HEK293 (cell line): ENCODE results near the gene CFAP46.

Source experiments
- CTCF ChIA-PET: fragments of 350-600 bp; formaldehyde crosslinking; extraction: SDS; loops from one replicate; lab custom pipeline; 2021; ENCODE audit warnings: antibody characterized with exemption; lab: Yijun Ruan, JAX
- POLR2A ChIA-PET: fragments of 300-600 bp; formaldehyde crosslinking; extraction: SDS; loops from one replicate; lab custom pipeline; 2020; ENCODE audit warnings: antibody characterized with exemption, inconsistent platforms; lab: Yijun Ruan, JAX
- H3K27ac ChIP-seq: fragments of 200-500 bp; sonication (Bioruptor generic); 2 replicates; pipeline ENCODE4 v1.5.1; 2014; ENCODE audit warnings: low read depth, low read length, control low read depth, inconsistent platforms; ENCODE audit errors: extremely low read depth
- H3K36me3 ChIP-seq, 2 experiments: fragments of 200-500 bp in 1 of 2; sonication (Bioruptor generic) in 1 of 2; 1 replicate in 1 of 2; 2 replicates in 1 of 2; pipeline ENCODE4 v1.5.1; 2014 to 2017; ENCODE audit warnings: inconsistent platforms in 2 of 2, low read length in 2 of 2; ENCODE audit not compliant: control insufficient read depth in 2 of 2, insufficient read depth in 1 of 2
- H3K4me1 ChIP-seq: fragments of 200-500 bp; sonication (Bioruptor generic); 2 replicates; pipeline ENCODE4 v1.5.1; 2014; ENCODE audit warnings: mild to moderate bottlenecking, low read length, inconsistent platforms; ENCODE audit not compliant: control insufficient read depth, insufficient read depth
- H3K4me3 ChIP-seq: 2 replicates; pipeline ENCODE4 v1.5.1; 2011; ENCODE audit warnings: low read depth, mild to moderate bottlenecking, control low read depth, low read length, moderate library complexity
- H3K9me3 ChIP-seq: fragments of 200-500 bp; sonication (Bioruptor generic); 2 replicates; pipeline ENCODE4 v1.5.1; 2014; ENCODE audit warnings: low read depth, low read length, inconsistent platforms; ENCODE audit not compliant: control insufficient read depth, insufficient read depth
- HOXC10 ChIP-seq: sonication (generic); formaldehyde crosslinking; IDR thresholded peaks from 2 replicates; pipeline ENCODE4 v1.8.1; 2023; ENCODE audit warnings: mild to moderate bottlenecking, missing genetic modification reagents
- KLF8 ChIP-seq: fragments of 450-650 bp; formaldehyde crosslinking; IDR thresholded peaks from 2 replicates; pipeline ENCODE4 v1.5.1; 2016; ENCODE audit warnings: missing biosample characterization, missing genetic modification characterization
- KLF9 ChIP-seq: fragments of 450-650 bp; formaldehyde crosslinking; IDR thresholded peaks from 2 replicates; pipeline ENCODE4 v1.5.1; 2016; ENCODE audit warnings: missing biosample characterization, missing genetic modification characterization, low read depth
- MZF1 ChIP-seq: fragments of 450-650 bp; formaldehyde crosslinking; IDR thresholded peaks from 2 replicates; pipeline ENCODE4 v1.5.1; 2017; ENCODE audit warnings: missing biosample characterization, missing genetic modification characterization, borderline replicate concordance
- SCRT2 ChIP-seq: fragments of 450-650 bp; formaldehyde crosslinking; IDR thresholded peaks from 2 replicates; pipeline ENCODE4 v1.5.1; 2016; ENCODE audit warnings: missing biosample characterization, missing genetic modification characterization
- ZBTB17 ChIP-seq: fragments of 450-650 bp; formaldehyde crosslinking; IDR thresholded peaks from 2 replicates; pipeline ENCODE4 v1.5.1; 2016; ENCODE audit warnings: missing biosample characterization, missing genetic modification characterization
- ZNF155 ChIP-seq: fragments of 450-650 bp; formaldehyde crosslinking; IDR thresholded peaks from 2 replicates; pipeline ENCODE4 v1.5.1; 2016; ENCODE audit warnings: missing biosample characterization, missing genetic modification characterization
- ZNF174 ChIP-seq: fragments of 450-650 bp; formaldehyde crosslinking; IDR thresholded peaks from 2 replicates; pipeline ENCODE4 v1.5.0; 2017; ENCODE audit warnings: missing biosample characterization, mild to moderate bottlenecking, missing genetic modification characterization
- ZNF24 ChIP-seq: fragments of 450-650 bp; formaldehyde crosslinking; IDR thresholded peaks from 2 replicates; pipeline ENCODE4 v1.5.1; 2016; ENCODE audit warnings: missing biosample characterization, missing genetic modification characterization
- ZNF366 ChIP-seq: fragments of 450-650 bp; formaldehyde crosslinking; conservative IDR thresholded peaks from 2 replicates; pipeline ENCODE4 v1.5.1; 2016; ENCODE audit warnings: missing biosample characterization, missing genetic modification characterization
- ZNF416 ChIP-seq: fragments of 450-650 bp; formaldehyde crosslinking; IDR thresholded peaks from 2 replicates; pipeline ENCODE4 v1.5.1; 2016; ENCODE audit warnings: missing biosample characterization, missing genetic modification characterization
- ZNF426 ChIP-seq: fragments of 450-650 bp; formaldehyde crosslinking; IDR thresholded peaks from 2 replicates; pipeline ENCODE4 v1.5.1; 2017; ENCODE audit warnings: missing biosample characterization, missing genetic modification characterization, mild to moderate bottlenecking, inconsistent platforms, moderate library complexity
- ZNF677 ChIP-seq: fragments of 450-650 bp; IDR thresholded peaks from 2 replicates; pipeline ENCODE4 v1.5.0; 2018; ENCODE audit warnings: missing biosample characterization, mild to moderate bottlenecking, missing genetic modification characterization, moderate library complexity
- ZNF707 ChIP-seq: fragments of 450-650 bp; formaldehyde crosslinking; IDR thresholded peaks from 2 replicates; pipeline ENCODE4 v1.5.1; 2016; ENCODE audit warnings: missing biosample characterization, missing genetic modification characterization
- TF ChIP-seq, protein P1 (sequence below): fragments of 450-650 bp; formaldehyde crosslinking; IDR thresholded peaks from 2 replicates; pipeline ENCODE4 v1.5.1; 2016; ENCODE audit warnings: missing biosample characterization, missing genetic modification characterization
- TF ChIP-seq, protein P2 (sequence below): fragments of 450-650 bp; formaldehyde crosslinking; IDR thresholded peaks from 2 replicates; pipeline ENCODE4 v1.5.1; 2017; ENCODE audit warnings: missing biosample characterization, missing genetic modification characterization
- TF ChIP-seq, protein P3 (sequence below): fragments of 450-650 bp; formaldehyde crosslinking; IDR thresholded peaks from 2 replicates; pipeline ENCODE4 v1.5.1; 2016; ENCODE audit warnings: missing biosample characterization, missing genetic modification characterization, borderline replicate concordance
- TF ChIP-seq, protein P4 (sequence below): fragments of 450-650 bp; formaldehyde crosslinking; IDR thresholded peaks from 2 replicates; pipeline ENCODE4 v1.5.1; 2016; ENCODE audit warnings: missing biosample characterization, missing genetic modification characterization

The CFAP46 gene

DNA sequence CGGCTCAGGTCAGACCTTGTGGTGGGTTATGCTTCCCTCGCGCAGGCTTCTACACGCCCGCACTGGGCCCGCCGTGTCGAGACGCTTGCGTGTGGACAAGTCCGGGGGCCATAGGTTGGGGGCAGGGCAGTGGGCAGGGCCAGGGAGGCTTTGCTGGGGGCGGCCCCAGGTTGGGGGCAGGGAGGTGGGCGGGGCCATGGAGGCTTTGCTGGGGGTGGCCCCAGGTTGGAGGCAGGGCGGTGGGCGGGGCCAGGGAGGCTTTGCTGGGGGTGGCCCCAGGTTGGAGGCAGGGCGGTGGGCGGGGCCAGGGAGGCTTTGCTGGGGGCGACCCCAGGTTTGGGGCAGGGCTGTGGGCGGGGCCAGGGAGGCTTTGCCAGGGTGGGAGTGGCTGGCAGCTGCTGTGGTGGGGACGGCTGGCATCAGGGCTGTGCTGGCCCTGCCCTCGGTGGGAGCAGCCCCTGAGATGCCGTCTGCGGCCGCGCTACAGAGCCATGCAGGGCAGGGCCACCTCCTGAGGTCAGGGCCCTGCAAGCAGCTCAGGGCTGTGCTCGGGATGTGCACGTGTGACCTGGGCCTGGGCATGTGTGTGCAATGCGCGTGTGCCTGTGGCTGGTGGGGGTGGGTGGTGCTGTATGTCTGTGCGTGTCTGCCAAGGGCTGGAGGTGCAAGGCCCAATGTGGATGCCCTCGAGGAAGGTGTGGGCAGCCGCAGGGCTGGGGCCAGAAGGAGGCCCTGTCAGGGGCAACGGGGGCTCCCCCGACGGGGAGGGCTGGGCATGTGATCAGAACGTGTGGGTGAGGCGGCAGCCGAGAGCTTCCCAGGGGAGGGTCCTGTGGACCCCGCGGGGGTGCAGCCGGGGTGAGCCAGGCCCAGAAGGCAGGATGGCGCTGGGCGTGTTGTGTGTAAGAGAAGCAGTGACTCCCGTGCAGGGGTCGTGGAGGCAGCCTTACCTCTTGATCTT lies 84.0 kb downstream of the CFAP46 start:
- H3K4me3 ChIP-seq = no peak overlapping the region
- POLR2A ChIA-PET = no interaction called here
- H3K27ac ChIP-seq = no peak overlapping the region
- no peaks in the 10 kb centered on the region for H3K4me1 ChIP-seq
- TF ChIP-seq MZF1 (tag by site-specific recombination) (no peak), ZNF24 (tag by site-specific recombination) (no peak), ZNF174 (no peak), KLF9 (no peak), ZNF677 (tag by site-specific recombination) (no peak), ZNF155 (no peak), ZNF366 (tag by site-specific recombination) (no peak), ZNF426 (tag by site-specific recombination) (no peak), ZNF416 (tag by site-specific recombination) (no peak), SCRT2 (no peak), HOXC10 (CRISPR knock-in tag) (no peak)
- TF ChIP-seq, protein P1, sequence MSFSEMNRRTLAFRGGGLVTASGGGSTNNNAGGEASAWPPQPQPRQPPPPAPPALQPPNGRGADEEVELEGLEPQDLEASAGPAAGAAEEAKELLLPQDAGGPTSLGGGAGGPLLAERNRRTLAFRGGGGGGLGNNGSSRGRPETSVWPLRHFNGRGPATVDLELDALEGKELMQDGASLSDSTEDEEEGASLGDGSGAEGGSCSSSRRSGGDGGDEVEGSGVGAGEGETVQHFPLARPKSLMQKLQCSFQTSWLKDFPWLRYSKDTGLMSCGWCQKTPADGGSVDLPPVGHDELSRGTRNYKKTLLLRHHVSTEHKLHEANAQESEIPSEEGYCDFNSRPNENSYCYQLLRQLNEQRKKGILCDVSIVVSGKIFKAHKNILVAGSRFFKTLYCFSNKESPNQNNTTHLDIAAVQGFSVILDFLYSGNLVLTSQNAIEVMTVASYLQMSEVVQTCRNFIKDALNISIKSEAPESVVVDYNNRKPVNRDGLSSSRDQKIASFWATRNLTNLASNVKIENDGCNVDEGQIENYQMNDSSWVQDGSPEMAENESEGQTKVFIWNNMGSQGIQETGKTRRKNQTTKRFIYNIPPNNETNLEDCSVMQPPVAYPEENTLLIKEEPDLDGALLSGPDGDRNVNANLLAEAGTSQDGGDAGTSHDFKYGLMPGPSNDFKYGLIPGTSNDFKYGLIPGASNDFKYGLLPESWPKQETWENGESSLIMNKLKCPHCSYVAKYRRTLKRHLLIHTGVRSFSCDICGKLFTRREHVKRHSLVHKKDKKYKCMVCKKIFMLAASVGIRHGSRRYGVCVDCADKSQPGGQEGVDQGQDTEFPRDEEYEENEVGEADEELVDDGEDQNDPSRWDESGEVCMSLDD (tag by site-specific recombination) = no peak
- TF ChIP-seq, protein P2, sequence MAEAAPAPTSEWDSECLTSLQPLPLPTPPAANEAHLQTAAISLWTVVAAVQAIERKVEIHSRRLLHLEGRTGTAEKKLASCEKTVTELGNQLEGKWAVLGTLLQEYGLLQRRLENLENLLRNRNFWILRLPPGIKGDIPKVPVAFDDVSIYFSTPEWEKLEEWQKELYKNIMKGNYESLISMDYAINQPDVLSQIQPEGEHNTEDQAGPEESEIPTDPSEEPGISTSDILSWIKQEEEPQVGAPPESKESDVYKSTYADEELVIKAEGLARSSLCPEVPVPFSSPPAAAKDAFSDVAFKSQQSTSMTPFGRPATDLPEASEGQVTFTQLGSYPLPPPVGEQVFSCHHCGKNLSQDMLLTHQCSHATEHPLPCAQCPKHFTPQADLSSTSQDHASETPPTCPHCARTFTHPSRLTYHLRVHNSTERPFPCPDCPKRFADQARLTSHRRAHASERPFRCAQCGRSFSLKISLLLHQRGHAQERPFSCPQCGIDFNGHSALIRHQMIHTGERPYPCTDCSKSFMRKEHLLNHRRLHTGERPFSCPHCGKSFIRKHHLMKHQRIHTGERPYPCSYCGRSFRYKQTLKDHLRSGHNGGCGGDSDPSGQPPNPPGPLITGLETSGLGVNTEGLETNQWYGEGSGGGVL (tag by site-specific recombination) = no peak
- H3K9me3 ChIP-seq = no peaks in the 10 kb centered on the region
- CTCF ChIA-PET = no interaction called here
- no peaks in the 10 kb centered on the region for H3K36me3 ChIP-seq

DNA sequence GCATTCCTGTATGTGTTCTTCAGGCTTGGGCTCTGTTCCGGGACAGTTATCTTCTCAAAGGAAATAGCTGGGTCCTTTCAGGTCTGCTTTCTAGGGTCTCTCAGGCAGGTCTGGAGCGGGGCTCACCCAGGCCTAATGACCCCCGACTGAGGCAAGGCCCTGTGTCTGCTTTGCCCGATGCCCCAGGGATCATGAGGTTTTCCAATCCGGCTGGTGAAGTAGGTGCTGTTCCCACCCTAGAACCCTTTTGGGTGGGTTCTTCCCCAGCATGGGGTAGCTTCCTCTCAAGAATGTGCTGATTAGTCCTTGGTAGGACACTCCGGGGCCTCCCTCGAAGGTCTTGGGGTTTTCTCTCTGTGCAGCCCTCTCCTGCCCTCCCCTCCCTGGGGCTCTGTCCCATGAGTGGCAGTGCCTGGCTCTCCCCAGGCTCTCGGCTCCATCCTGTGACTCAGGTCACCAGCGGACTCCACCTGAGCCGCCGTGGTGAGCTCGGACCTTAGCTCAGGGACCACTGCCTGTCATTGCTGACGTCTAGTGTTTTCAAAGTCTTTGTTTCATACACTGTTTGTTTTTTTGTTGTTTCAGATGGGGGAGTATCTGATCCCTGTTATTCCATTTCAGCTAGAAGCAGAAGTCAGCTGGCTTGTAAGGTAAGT lies 85.4 kb downstream of the CFAP46 start:
- no peaks in the 10 kb centered on the region for H3K9me3 ChIP-seq
- POLR2A ChIA-PET = no interaction called here
- H3K27ac ChIP-seq = no peak overlapping the region
- CTCF ChIA-PET = no interaction called here
- no peaks in the 10 kb centered on the region for H3K4me1 ChIP-seq
- H3K36me3 ChIP-seq = no peaks in the 10 kb centered on the region
- no peak overlapping the region for H3K4me3 ChIP-seq
- no peak for TF ChIP-seq ZBTB17 (tag by site-specific recombination)
- TF ChIP-seq KLF8 (tag by site-specific recombination) = no peak
- no peak for TF ChIP-seq ZNF707 (tag by site-specific recombination)
- TF ChIP-seq, protein P3, sequence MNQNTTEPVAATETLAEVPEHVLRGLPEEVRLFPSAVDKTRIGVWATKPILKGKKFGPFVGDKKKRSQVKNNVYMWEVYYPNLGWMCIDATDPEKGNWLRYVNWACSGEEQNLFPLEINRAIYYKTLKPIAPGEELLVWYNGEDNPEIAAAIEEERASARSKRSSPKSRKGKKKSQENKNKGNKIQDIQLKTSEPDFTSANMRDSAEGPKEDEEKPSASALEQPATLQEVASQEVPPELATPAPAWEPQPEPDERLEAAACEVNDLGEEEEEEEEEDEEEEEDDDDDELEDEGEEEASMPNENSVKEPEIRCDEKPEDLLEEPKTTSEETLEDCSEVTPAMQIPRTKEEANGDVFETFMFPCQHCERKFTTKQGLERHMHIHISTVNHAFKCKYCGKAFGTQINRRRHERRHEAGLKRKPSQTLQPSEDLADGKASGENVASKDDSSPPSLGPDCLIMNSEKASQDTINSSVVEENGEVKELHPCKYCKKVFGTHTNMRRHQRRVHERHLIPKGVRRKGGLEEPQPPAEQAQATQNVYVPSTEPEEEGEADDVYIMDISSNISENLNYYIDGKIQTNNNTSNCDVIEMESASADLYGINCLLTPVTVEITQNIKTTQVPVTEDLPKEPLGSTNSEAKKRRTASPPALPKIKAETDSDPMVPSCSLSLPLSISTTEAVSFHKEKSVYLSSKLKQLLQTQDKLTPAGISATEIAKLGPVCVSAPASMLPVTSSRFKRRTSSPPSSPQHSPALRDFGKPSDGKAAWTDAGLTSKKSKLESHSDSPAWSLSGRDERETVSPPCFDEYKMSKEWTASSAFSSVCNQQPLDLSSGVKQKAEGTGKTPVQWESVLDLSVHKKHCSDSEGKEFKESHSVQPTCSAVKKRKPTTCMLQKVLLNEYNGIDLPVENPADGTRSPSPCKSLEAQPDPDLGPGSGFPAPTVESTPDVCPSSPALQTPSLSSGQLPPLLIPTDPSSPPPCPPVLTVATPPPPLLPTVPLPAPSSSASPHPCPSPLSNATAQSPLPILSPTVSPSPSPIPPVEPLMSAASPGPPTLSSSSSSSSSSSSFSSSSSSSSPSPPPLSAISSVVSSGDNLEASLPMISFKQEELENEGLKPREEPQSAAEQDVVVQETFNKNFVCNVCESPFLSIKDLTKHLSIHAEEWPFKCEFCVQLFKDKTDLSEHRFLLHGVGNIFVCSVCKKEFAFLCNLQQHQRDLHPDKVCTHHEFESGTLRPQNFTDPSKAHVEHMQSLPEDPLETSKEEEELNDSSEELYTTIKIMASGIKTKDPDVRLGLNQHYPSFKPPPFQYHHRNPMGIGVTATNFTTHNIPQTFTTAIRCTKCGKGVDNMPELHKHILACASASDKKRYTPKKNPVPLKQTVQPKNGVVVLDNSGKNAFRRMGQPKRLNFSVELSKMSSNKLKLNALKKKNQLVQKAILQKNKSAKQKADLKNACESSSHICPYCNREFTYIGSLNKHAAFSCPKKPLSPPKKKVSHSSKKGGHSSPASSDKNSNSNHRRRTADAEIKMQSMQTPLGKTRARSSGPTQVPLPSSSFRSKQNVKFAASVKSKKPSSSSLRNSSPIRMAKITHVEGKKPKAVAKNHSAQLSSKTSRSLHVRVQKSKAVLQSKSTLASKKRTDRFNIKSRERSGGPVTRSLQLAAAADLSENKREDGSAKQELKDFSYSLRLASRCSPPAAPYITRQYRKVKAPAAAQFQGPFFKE (tag by site-specific recombination) = no peak
- TF ChIP-seq, protein P4, sequence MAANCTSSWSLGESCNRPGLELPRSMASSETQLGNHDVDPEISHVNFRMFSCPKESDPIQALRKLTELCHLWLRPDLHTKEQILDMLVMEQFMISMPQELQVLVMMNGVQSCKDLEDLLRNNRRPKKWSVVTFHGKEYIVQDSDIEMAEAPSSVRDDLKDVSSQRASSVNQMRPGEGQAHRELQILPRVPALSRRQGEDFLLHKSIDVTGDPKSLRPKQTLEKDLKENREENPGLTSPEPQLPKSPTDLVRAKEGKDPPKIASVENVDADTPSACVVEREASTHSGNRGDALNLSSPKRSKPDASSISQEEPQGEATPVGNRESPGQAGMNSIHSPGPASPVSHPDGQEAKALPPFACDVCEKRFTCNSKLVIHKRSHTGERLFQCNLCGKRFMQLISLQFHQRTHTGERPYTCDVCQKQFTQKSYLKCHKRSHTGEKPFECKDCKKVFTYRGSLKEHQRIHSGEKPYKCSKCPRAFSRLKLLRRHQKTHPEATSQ (tag by site-specific recombination) = no peak
